HepG2 (cell line): Measurements from ENCODE around the gene RDH16. TPM values are rescaled to one million over a fixed set of nuclear protein-coding genes. Genes with fewer than 3 reads are reported as not detected.

Source experiments
- DPF2 ChIP-seq: sonication (generic); formaldehyde crosslinking; IDR thresholded peaks from 2 replicates; pipeline ENCODE4 v1.4.0; 2020; ENCODE audit warnings: mild to moderate bottlenecking, low read depth, missing genetic modification reagents, borderline replicate concordance
- EEA1 ChIP-seq: sonication (generic); formaldehyde crosslinking; IDR thresholded peaks from 2 replicates; pipeline ENCODE4 v1.5.1; 2020; ENCODE audit warnings: mild to moderate bottlenecking, missing genetic modification reagents, borderline replicate concordance
- FOXJ3 ChIP-seq: sonication (generic); formaldehyde crosslinking; IDR thresholded peaks from 2 replicates; pipeline ENCODE4 v1.4.0; 2020; ENCODE audit warnings: missing genetic modification reagents, mild to moderate bottlenecking, borderline replicate concordance
- GABPA ChIP-seq, 2 experiments: IDR thresholded peaks; 2 replicates each; pipeline ENCODE4 v1.6.1; 2011 to 2016; ENCODE audit warnings: low read depth in 2 of 2, low read length in 1 of 2, missing biosample characterization in 1 of 2, missing genetic modification characterization in 1 of 2
- GTF3A ChIP-seq: sonication (generic); formaldehyde crosslinking; conservative IDR thresholded peaks from 2 replicates; pipeline ENCODE4 v1.4.0; 2020; ENCODE audit warnings: mild to moderate bottlenecking, missing genetic modification reagents
- HOXD1 ChIP-seq: sonication (generic); formaldehyde crosslinking; IDR thresholded peaks from 2 replicates; pipeline ENCODE4 v1.5.0; 2020; ENCODE audit warnings: missing genetic modification reagents
- JDP2 ChIP-seq: sonication (generic); formaldehyde crosslinking; IDR thresholded peaks from 2 replicates; pipeline ENCODE4 v1.8.1; 2022; ENCODE audit warnings: missing genetic modification reagents, borderline replicate concordance
- MAZ ChIP-seq, 2 experiments: sonication (generic) in 1 of 2; formaldehyde crosslinking in 1 of 2; IDR thresholded peaks; 2 replicates each; pipeline versions ENCODE4 v1.5.0 to v1.6.1; 2012 to 2020; ENCODE audit warnings: low read depth in 2 of 2, mild to moderate bottlenecking in 2 of 2, borderline replicate concordance in 1 of 2, improper control_type of control experiment in 1 of 2, low read length in 1 of 2, missing genetic modification reagents in 1 of 2, moderate library complexity in 1 of 2
- NFE2L1 ChIP-seq: sonication (generic); formaldehyde crosslinking; IDR thresholded peaks from 2 replicates; pipeline ENCODE4 v1.4.0; 2020; ENCODE audit warnings: missing genetic modification reagents, mild to moderate bottlenecking, borderline replicate concordance
- REPIN1 ChIP-seq: sonication (generic); formaldehyde crosslinking; IDR thresholded peaks from 2 replicates; pipeline ENCODE4 v1.8.0; 2022; ENCODE audit warnings: missing genetic modification reagents, low read depth, mild to moderate bottlenecking, borderline replicate concordance
- TAF15 ChIP-seq: fragments of 200-400 bp; formaldehyde crosslinking; IDR thresholded peaks from one replicate; pipeline ENCODE4 v1.6.1; 2018; ENCODE audit warnings: mild to moderate bottlenecking, low read depth, low read length; ENCODE audit not compliant: poor library complexity, severe bottlenecking
- TIGD3 ChIP-seq: sonication (generic); formaldehyde crosslinking; IDR thresholded peaks from 2 replicates; pipeline ENCODE4 v1.5.1; 2020; ENCODE audit warnings: mild to moderate bottlenecking, missing genetic modification reagents, borderline replicate concordance
- YY1 ChIP-seq: IDR thresholded peaks from 2 replicates; pipeline ENCODE4 v1.6.1; 2011; ENCODE audit warnings: low read length, low read depth, moderate library complexity, mild to moderate bottlenecking; ENCODE audit not compliant: insufficient read depth, insufficient replicate concordance
- ZNF10 ChIP-seq: sonication (generic); formaldehyde crosslinking; IDR thresholded peaks from 2 replicates; pipeline ENCODE4 v1.4.0; 2020; ENCODE audit warnings: mild to moderate bottlenecking, low read depth, missing genetic modification reagents, borderline replicate concordance
- ZNF431 ChIP-seq: sonication (generic); formaldehyde crosslinking; IDR thresholded peaks from 2 replicates; pipeline ENCODE4 v1.9.0; 2022; ENCODE audit warnings: missing genetic modification reagents, low read depth, mild to moderate bottlenecking, borderline replicate concordance
- ZNF451 ChIP-seq: sonication (generic); formaldehyde crosslinking; IDR thresholded peaks from 2 replicates; pipeline ENCODE4 v1.5.0; 2020; ENCODE audit warnings: mild to moderate bottlenecking, missing genetic modification reagents
- ZNF550 ChIP-seq: sonication (generic); formaldehyde crosslinking; IDR thresholded peaks from 2 replicates; pipeline ENCODE4 v1.4.0; 2020; ENCODE audit warnings: mild to moderate bottlenecking, missing genetic modification reagents, borderline replicate concordance
- ZNF75D ChIP-seq: sonication (generic); formaldehyde crosslinking; IDR thresholded peaks from 2 replicates; pipeline ENCODE4 v1.8.1; 2023; ENCODE audit warnings: missing genetic modification reagents, mild to moderate bottlenecking, borderline replicate concordance
- polyA plus RNA-seq, 8 experiments: library from polyadenylated mRNA; depleted of rRNA in 3 of 8; stranded (reverse) in 7 of 8; unstranded in 1 of 8; fragments of >200 nt; fragmentation: Illumina TruSeq in 4 of 8; extraction: Trizol in 4 of 8; gene quantifications; 2 replicates each; pipeline versions ENCODE4 v1.2.1 to v1.2.3, GENCODE V29; 2011 to 2016; ENCODE audit warnings: low read depth in 4 of 8, missing spikeins in 1 of 8, mixed read lengths in 1 of 8; ENCODE audit not compliant: insufficient read depth in 1 of 8
- total RNA-seq, 5 experiments: library from RNA; depleted of rRNA; stranded (reverse); fragments of >200 nt; fragmentation: Illumina TruSeq; extraction: Trizol; gene quantifications; 2 replicates each; pipeline ENCODE4 v1.2.3, GENCODE V29; 2016; ENCODE audit warnings: low read depth in 1 of 5
- TF ChIP-seq, protein P1 (sequence below): sonication (generic); formaldehyde crosslinking; IDR thresholded peaks from one replicate; pipeline ENCODE4 v1.5.1; 2020; ENCODE audit warnings: mild to moderate bottlenecking, missing genetic modification reagents; ENCODE audit errors: not compliant biosample characterization

Gene RDH16
- total and polyA plus RNA-seq, 2 of the 13 experiments (the other 11 are each of a cell fraction or from before 2014, with no cell fraction given): 0.05 to 0.13 TPM

DNA sequence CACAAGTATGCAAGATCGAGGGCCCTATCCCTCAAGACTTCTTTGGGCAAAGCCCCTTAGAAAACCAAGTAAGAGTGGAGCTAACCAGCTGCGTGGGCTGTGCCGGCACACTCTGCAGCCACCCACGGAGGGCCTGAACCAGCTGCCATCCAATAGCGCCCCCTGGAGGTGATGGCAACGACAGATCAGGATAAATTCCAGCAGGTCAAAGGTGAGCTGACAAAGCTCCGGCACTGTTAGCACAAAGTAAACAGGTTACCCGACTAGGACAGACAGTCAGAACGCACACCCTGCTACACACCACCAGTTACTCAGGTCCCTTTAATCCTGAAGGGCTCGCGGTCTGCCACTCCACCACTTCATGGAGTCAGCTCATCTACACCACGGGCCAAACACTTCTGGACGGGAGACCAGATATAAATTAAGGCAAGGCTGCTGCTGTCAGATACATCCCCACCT lies 44.1 kb upstream of the RDH16 start (continued):
- TF ChIP-seq ZNF550 (CRISPR knock-in tag) (no peak), REPIN1 (CRISPR knock-in tag) (peak; percentile 80), DPF2 (CRISPR knock-in tag) (no peak), YY1 (peak; percentile 50), HOXD1 (CRISPR knock-in tag) (peak; percentile 20; the same call in 1 of the 2 replicates), ZNF10 (CRISPR knock-in tag) (no peak), GTF3A (CRISPR knock-in tag) (no peak), TIGD3 (no peak), MAZ (IDR thresholded peaks at IDR 0.05; ENCODE audit: borderline replicate concordance, low read depth, low read length) (no peak), MAZ (CRISPR knock-in tag; IDR thresholded peaks at IDR 0.05; ENCODE audit: low read depth) (0 out of 2 replicates have a peak, but pooled peaks have one; percentile 55), GABPA (IDR thresholded peaks at IDR 0.05; ENCODE audit: low read depth, low read length) (no peak), GABPA (CRISPR knock-in tag; IDR thresholded peaks at IDR 0.05; ENCODE audit: low read depth) (0 out of 2 replicates have a peak, but pooled peaks have one; percentile 11), NFE2L1 (CRISPR knock-in tag) (no peak), ZNF451 (CRISPR knock-in tag) (no peak), ZNF431 (no peak), FOXJ3 (peak; percentile 54; the same call in 1 of the 2 replicates), JDP2 (CRISPR knock-in tag) (no peak), ZNF75D (no peak), EEA1 (CRISPR knock-in tag) (no peak), TAF15 (no peak)
- TF ChIP-seq, protein P1, sequence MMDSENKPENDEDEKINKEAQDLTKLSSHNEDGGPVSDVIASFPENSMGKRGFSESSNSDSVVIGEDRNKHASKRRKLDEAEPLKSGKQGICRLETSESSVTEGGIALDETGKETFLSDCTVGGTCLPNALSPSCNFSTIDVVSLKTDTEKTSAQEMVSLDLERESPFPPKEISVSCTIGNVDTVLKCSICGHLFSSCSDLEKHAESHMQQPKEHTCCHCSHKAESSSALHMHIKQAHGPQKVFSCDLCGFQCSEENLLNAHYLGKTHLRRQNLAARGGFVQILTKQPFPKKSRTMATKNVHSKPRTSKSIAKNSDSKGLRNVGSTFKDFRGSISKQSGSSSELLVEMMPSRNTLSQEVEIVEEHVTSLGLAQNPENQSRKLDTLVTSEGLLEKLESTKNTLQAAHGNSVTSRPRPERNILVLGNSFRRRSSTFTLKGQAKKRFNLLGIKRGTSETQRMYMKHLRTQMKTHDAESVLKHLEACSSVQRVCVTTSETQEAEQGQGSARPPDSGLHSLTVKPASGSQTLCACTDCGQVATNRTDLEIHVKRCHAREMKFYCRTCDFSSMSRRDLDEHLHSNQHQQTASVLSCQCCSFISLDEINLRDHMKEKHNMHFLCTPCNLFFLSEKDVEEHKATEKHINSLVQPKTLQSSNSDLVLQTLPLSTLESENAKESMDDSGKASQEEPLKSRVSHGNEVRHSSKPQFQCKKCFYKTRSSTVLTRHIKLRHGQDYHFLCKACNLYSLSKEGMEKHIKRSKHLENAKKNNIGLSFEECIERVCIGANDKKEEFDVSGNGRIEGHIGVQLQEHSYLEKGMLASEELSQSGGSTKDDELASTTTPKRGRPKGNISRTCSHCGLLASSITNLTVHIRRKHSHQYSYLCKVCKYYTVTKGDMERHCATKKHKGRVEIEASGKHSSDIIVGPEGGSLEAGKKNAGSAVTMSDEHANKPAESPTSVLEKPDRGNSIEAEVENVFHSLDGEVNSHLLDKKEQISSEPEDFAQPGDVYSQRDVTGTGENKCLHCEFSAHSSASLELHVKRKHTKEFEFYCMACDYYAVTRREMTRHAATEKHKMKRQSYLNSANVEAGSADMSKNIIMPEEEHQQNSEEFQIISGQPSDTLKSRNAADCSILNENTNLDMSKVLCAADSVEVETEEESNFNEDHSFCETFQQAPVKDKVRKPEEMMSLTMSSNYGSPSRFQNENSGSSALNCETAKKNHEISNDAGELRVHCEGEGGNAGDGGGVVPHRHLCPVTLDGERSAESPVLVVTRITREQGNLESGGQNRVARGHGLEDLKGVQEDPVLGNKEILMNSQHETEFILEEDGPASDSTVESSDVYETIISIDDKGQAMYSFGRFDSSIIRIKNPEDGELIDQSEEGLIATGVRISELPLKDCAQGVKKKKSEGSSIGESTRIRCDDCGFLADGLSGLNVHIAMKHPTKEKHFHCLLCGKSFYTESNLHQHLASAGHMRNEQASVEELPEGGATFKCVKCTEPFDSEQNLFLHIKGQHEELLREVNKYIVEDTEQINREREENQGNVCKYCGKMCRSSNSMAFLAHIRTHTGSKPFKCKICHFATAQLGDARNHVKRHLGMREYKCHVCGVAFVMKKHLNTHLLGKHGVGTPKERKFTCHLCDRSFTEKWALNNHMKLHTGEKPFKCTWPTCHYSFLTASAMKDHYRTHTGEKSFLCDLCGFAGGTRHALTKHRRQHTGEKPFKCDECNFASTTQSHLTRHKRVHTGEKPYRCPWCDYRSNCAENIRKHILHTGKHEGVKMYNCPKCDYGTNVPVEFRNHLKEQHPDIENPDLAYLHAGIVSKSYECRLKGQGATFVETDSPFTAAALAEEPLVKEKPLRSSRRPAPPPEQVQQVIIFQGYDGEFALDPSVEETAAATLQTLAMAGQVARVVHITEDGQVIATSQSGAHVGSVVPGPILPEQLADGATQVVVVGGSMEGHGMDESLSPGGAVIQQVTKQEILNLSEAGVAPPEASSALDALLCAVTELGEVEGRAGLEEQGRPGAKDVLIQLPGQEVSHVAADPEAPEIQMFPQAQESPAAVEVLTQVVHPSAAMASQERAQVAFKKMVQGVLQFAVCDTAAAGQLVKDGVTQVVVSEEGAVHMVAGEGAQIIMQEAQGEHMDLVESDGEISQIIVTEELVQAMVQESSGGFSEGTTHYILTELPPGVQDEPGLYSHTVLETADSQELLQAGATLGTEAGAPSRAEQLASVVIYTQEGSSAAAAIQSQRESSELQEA (CRISPR knock-in tag): no peak
